Neural cell (in vitro differentiated cells): ENCODE data around the gene CLDN22. TPM values are rescaled to one million over a fixed set of nuclear protein-coding genes. Genes with fewer than 3 reads are reported as not detected.

ENCODE experiments used
- H2AFZ ChIP-seq: fragments of 200-600, 300-800 bp; sonication (generic), shearing (Covaris generic); 2 replicates; pipeline ENCODE4 v1.6.0; 2014; ENCODE audit warnings: low read depth, mild to moderate bottlenecking, antibody characterized with exemption, low read length, moderate library complexity
- H3F3A ChIP-seq: fragments of 200-600 bp; shearing (Covaris generic); 2 replicates; pipeline ENCODE4 v1.6.1; 2016; ENCODE audit warnings: mild to moderate bottlenecking, moderate library complexity, mixed read lengths, antibody characterized with exemption, low read length; ENCODE audit not compliant: insufficient read depth, poor library complexity, severe bottlenecking
- H3K27ac ChIP-seq: fragments of 200-600, 300-800 bp; sonication (generic), shearing (Covaris generic); 2 replicates; pipeline ENCODE4 v1.5.1; 2014; ENCODE audit warnings: mild to moderate bottlenecking, low read length, moderate library complexity
- H3K27me3 ChIP-seq: fragments of 300-800, 200-600 bp; sonication (generic), shearing (Covaris generic); 2 replicates; pipeline ENCODE4 v1.6.0; 2014; ENCODE audit warnings: mild to moderate bottlenecking, low read depth, low read length, moderate library complexity; ENCODE audit not compliant: insufficient read depth
- H3K36me3 ChIP-seq: fragments of 300-800, 200-600 bp; sonication (generic), shearing (Covaris generic); 2 replicates; pipeline ENCODE4 v1.5.1; 2014; ENCODE audit warnings: mild to moderate bottlenecking, antibody characterized with exemption, low read length, moderate library complexity; ENCODE audit not compliant: insufficient read depth
- H3K4me2 ChIP-seq: fragments of 300-800, 200-600 bp; sonication (generic), shearing (Covaris generic); 2 replicates; pipeline ENCODE4 v1.6.0; 2014; ENCODE audit warnings: mild to moderate bottlenecking, low read length
- H3K4me3 ChIP-seq: fragments of 300-800, 200-600 bp; sonication (generic), shearing (Covaris generic); 2 replicates; pipeline ENCODE4 v1.5.1; 2014; ENCODE audit warnings: mild to moderate bottlenecking, low read length, moderate library complexity
- H3K79me2 ChIP-seq: fragments of 200-600 bp; shearing (Covaris generic); replicated peaks from 2 replicates; pipeline ENCODE4 v1.6.0; 2014; ENCODE audit warnings: mild to moderate bottlenecking, low read length, moderate library complexity; ENCODE audit not compliant: insufficient read depth
- H3K9ac ChIP-seq: fragments of 300-800, 200-600 bp; sonication (generic), shearing (Covaris generic); 2 replicates; pipeline ENCODE4 v1.6.1; 2016; ENCODE audit warnings: mild to moderate bottlenecking, low read length, mixed read lengths
- H3K9me2 ChIP-seq: fragments of 200-600 bp; shearing (Covaris generic); 2 replicates; pipeline ENCODE4 v1.6.1; 2016; ENCODE audit warnings: mild to moderate bottlenecking, low read length, mixed read lengths; ENCODE audit not compliant: insufficient read depth
- H3K9me3 ChIP-seq: fragments of 200-600, 300-800 bp; sonication (generic), shearing (Covaris generic); 2 replicates; pipeline ENCODE4 v1.6.1; 2016; ENCODE audit warnings: mild to moderate bottlenecking, mixed run types, low read length, moderate library complexity, mixed read lengths
- H4K20me1 ChIP-seq: fragments of 200-600 bp; shearing (Covaris generic); 2 replicates; pipeline ENCODE4 v1.6.1; 2016; ENCODE audit warnings: mild to moderate bottlenecking, mixed run types; ENCODE audit not compliant: insufficient read depth
- EP300 ChIP-seq: fragments of 450-650 bp; conservative IDR thresholded peaks from 2 replicates; pipeline ENCODE4 v1.6.1; 2014; ENCODE audit warnings: antibody characterized with exemption, mild to moderate bottlenecking, moderate library complexity; ENCODE audit not compliant: poor library complexity, severe bottlenecking
- EZH2 ChIP-seq: fragments of 200-600, 300-800 bp; shearing (Covaris generic), sonication (generic); IDR thresholded peaks from 2 replicates; pipeline ENCODE4 v1.6.1; 2014; ENCODE audit warnings: antibody characterized with exemption, low read length, borderline replicate concordance, mild to moderate bottlenecking; ENCODE audit not compliant: insufficient read depth, poor library complexity, severe bottlenecking
- MXI1 ChIP-seq: fragments of 450-650 bp; conservative IDR thresholded peaks from 2 replicates; pipeline ENCODE4 v1.6.1; 2014; ENCODE audit warnings: antibody characterized with exemption, mild to moderate bottlenecking; ENCODE audit not compliant: poor library complexity, severe bottlenecking
- POLR2AphosphoS5 ChIP-seq: IDR thresholded peaks from 2 replicates; pipeline ENCODE4 v1.6.1; 2012
- RAD21 ChIP-seq: fragments of 450-650 bp; conservative IDR thresholded peaks from 2 replicates; pipeline ENCODE4 v1.6.1; 2014; ENCODE audit warnings: antibody characterized with exemption, mild to moderate bottlenecking, moderate library complexity
- SMC3 ChIP-seq: fragments of 450-650 bp; conservative IDR thresholded peaks from 2 replicates; pipeline ENCODE4 v1.6.1; 2014; ENCODE audit warnings: antibody characterized with exemption, mild to moderate bottlenecking, moderate library complexity; ENCODE audit not compliant: poor library complexity
- TAF1 ChIP-seq: IDR thresholded peaks from 2 replicates; pipeline ENCODE4 v1.6.1; 2012; ENCODE audit warnings: low read depth
- polyA plus RNA-seq: library from polyadenylated mRNA; depleted of rRNA; stranded (reverse); fragments of >200 nt; gene quantifications from 2 replicates; pipeline ENCODE4 v1.2.3, GENCODE V29; 2014
- TF ChIP-seq, protein P1 (sequence below): fragments of 450-650 bp; IDR thresholded peaks from 2 replicates; pipeline ENCODE4 v1.5.1; 2014; ENCODE audit warnings: antibody characterized with exemption, mild to moderate bottlenecking, moderate library complexity; ENCODE audit not compliant: poor library complexity, severe bottlenecking
- TF ChIP-seq, protein P2 (sequence below): IDR thresholded peaks from 2 replicates; pipeline ENCODE4 v1.6.1; 2012; ENCODE audit warnings: borderline replicate concordance

Gene CLDN22
- polyA plus RNA-seq, 1 donor from 2014 or later, result not detected

DNA sequence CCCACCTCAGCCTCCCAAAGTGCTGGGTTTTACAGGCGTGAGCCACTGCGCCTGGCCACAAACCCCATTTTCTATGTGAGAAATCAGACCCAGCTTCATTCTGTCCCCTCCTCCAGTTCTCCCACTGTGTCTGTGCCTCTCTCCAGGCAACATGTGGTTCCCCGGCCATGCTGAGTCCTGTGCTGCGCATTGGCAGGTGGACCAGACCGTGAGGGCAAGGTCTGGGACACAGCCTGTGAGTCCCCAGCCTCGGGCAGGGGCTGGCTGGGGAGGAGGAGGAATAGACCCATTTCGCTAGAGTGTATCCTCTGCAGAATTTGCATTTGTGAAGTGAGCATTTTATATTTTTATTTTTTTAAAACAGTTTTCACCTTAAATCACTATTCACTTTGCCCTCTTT lies 23.7 kb upstream of the CLDN22 start:
- Histone ChIP-seq H2AFZ (no peak overlapping the region), H3K9me3 (no peaks in the 10 kb centered on the region), H4K20me1 (no peaks in the 10 kb centered on the region), H3F3A (no peaks in the 10 kb centered on the region), H3K36me3 (no peaks in the 10 kb centered on the region), H3K27ac (no peak overlapping the region), H3K4me2 (no peak overlapping the region), H3K9me2 (no peaks in the 10 kb centered on the region), H3K27me3 (no peaks in the 10 kb centered on the region), H3K79me2 (no peaks in the 10 kb centered on the region), H3K4me3 (no peak overlapping the region), H3K9ac (no peak overlapping the region)
- no peak for TF ChIP-seq POLR2AphosphoS5
- TF ChIP-seq, protein P1, sequence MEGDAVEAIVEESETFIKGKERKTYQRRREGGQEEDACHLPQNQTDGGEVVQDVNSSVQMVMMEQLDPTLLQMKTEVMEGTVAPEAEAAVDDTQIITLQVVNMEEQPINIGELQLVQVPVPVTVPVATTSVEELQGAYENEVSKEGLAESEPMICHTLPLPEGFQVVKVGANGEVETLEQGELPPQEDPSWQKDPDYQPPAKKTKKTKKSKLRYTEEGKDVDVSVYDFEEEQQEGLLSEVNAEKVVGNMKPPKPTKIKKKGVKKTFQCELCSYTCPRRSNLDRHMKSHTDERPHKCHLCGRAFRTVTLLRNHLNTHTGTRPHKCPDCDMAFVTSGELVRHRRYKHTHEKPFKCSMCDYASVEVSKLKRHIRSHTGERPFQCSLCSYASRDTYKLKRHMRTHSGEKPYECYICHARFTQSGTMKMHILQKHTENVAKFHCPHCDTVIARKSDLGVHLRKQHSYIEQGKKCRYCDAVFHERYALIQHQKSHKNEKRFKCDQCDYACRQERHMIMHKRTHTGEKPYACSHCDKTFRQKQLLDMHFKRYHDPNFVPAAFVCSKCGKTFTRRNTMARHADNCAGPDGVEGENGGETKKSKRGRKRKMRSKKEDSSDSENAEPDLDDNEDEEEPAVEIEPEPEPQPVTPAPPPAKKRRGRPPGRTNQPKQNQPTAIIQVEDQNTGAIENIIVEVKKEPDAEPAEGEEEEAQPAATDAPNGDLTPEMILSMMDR, result no peak
- TF ChIP-seq MXI1, result no peak
- no peak for TF ChIP-seq EZH2
- no peak for TF ChIP-seq TAF1
- TF ChIP-seq RAD21, result no peak
- TF ChIP-seq SMC3, result no peak
- no peak for TF ChIP-seq EP300
- TF ChIP-seq, protein P2, sequence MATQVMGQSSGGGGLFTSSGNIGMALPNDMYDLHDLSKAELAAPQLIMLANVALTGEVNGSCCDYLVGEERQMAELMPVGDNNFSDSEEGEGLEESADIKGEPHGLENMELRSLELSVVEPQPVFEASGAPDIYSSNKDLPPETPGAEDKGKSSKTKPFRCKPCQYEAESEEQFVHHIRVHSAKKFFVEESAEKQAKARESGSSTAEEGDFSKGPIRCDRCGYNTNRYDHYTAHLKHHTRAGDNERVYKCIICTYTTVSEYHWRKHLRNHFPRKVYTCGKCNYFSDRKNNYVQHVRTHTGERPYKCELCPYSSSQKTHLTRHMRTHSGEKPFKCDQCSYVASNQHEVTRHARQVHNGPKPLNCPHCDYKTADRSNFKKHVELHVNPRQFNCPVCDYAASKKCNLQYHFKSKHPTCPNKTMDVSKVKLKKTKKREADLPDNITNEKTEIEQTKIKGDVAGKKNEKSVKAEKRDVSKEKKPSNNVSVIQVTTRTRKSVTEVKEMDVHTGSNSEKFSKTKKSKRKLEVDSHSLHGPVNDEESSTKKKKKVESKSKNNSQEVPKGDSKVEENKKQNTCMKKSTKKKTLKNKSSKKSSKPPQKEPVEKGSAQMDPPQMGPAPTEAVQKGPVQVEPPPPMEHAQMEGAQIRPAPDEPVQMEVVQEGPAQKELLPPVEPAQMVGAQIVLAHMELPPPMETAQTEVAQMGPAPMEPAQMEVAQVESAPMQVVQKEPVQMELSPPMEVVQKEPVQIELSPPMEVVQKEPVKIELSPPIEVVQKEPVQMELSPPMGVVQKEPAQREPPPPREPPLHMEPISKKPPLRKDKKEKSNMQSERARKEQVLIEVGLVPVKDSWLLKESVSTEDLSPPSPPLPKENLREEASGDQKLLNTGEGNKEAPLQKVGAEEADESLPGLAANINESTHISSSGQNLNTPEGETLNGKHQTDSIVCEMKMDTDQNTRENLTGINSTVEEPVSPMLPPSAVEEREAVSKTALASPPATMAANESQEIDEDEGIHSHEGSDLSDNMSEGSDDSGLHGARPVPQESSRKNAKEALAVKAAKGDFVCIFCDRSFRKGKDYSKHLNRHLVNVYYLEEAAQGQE, result no peak

DNA sequence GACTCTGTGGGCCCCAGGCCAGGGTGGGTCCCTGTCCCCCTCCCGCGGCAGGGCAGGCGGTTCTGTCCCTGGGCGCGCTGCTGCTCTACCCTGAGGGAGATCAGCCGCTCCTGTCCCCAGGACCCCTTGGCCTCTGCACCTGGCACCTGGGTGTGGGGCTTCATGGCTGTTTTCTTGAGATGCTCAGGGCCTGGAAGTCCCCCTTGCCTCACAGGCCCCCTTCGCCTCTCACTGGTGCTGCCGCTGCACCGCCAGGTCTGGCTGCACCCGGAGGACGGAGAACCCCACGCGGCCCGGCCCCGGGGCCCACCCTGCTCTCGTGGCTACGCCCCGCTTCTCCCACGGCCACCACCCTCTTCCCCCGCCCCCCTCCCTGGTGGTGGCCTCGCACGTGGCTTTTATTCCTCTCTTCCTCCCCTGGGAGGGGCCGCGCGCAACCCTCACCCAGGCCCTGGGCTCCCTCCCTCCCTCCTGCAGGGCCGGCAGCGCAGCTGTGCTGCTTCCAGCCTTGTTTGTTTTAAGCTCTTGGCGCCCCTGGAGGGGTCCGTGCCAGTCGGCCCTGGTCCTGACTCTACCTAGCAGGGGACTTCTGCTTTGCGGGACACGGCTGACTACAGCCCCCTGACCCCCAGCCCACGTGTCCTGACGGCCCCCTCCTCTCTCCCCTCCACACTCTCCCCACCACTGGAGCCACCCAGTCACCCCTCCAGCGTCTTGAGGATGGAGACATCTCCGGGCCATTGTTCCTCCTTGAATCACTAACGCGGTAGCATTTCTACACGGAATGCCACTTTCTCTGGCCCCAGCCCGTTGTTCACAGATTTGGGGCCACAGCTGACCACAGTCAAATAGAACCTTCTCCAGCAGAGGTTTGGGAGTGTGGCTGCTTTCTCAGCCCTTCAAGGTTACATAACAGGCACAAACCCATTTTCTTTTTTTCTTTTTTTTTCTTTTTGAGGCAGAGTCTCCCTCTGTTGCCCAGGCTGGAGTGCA lies 22.8 kb upstream of the CLDN22 start:
- H3K27me3 ChIP-seq, result no peaks in the 10 kb centered on the region
- H3K79me2 ChIP-seq, result no peaks in the 10 kb centered on the region
- H2AFZ ChIP-seq, result no peak overlapping the region
- no peaks in the 10 kb centered on the region for H3K9me2 ChIP-seq
- H3K9me3 ChIP-seq, result no peaks in the 10 kb centered on the region
- H4K20me1 ChIP-seq, result no peaks in the 10 kb centered on the region
- H3F3A ChIP-seq, result no peaks in the 10 kb centered on the region
- no peak overlapping the region for H3K4me3 ChIP-seq
- no peak overlapping the region for H3K27ac ChIP-seq
- H3K4me2 ChIP-seq, result no peak overlapping the region
- H3K36me3 ChIP-seq, result no peaks in the 10 kb centered on the region
- H3K9ac ChIP-seq, result no peak overlapping the region
- TF ChIP-seq TAF1 (no peak), RAD21 (no peak), MXI1 (no peak), POLR2AphosphoS5 (no peak), EP300 (no peak), EZH2 (no peak), SMC3 (no peak)
- TF ChIP-seq, protein P1, result no peak
- TF ChIP-seq, protein P2, result no peak
